Measurements from ENCODE around the gene MYH10. TPM values are rescaled to one million over a fixed set of nuclear protein-coding genes. Genes with fewer than 3 reads are reported as not detected.
A peak's percentile ranks its signal among the peaks of the same experiment; 100 is the strongest.

MYH10 gene
- total and polyA plus RNA-seq, 5 experiments from 2014 or later, result 0.56 to 3.1 (median 1.7) TPM

- peaks cover 0 to 14% (median 0%) of the 10 kb centered on the region in 9 donors for H3K9me3 Mint-ChIP-seq
These were observed 138.4 kb downstream of the MYH10 start for GRCh38 chr17:8492121-8492520.

GRCh38 chr17:8490256-8491023 lies 140.1 kb downstream of the MYH10 start:
- H3K36me3 Mint-ChIP-seq, result peaks cover 0 to 11% (median 5%) of the 10 kb centered on the region in 3 donors
- DNase-seq, result peak in 1 of 10 donors; percentile 49
- POLR2A ChIA-PET, result no interaction called here
- ATAC-seq, result no peak
- H3K4me1 Mint-ChIP-seq, result peaks cover 0 to 14% (median 0%) of the 10 kb centered on the region in 4 donors
- H3K27me3 Mint-ChIP-seq, result no peaks in the 10 kb centered on the region
- H3K9me3 Mint-ChIP-seq, result peaks cover 0 to 14% (median 4%) of the 10 kb centered on the region in 9 donors
- H3K27ac Mint-ChIP-seq, result peak overlapping the region in 1 of 10 donors; percentile 12
- H3K4me3 Mint-ChIP-seq, result no peak overlapping the region

More at GRCh38 chr17:8492121-8492520, 138.4 kb downstream of the MYH10 start:
- Mint-ChIP-seq H3K4me1 (peaks cover 0 to 10% (median 0%) of the 10 kb centered on the region in 4 donors), H3K36me3 (peaks cover 0 to 9% (median 3%) of the 10 kb centered on the region in 3 donors), H3K27ac (no peak overlapping the region), H3K27me3 (no peaks in the 10 kb centered on the region), H3K4me3 (no peak overlapping the region)
- POLR2A ChIA-PET, result no interaction called here
- ATAC-seq (no peak), DNase-seq (peak in 1 of 10 donors; percentile 34)

- H3K36me3 Mint-ChIP-seq, result peaks cover 0 to 12% (median 8%) of the 10 kb centered on the region in 3 donors
These were observed 140.7 kb downstream of the MYH10 start for GRCh38 chr17:8489841-8490240.

DNA sequence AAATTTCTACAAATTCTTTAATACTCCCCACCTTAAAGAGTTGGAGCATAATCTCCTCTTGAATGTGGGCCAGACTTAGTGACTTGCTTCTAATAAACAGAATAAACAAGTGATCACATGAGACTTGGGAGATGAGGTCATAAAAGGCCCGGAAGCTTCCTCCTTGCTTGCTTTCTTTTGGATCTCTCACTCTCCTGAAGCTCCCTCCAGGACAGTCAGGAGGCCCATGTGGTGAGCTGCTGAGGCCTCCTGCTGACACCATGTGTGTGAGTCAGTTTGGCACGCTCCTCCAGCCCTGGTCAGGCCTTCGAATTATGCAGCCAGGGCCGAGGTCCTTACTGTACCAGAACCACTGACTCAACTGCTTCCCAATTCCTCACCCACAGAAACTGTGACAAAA lies 141.6 kb downstream of the MYH10 start:
- peak in 1 of 10 donors; percentile 31 for DNase-seq
- no peak overlapping the region for H3K4me3 Mint-ChIP-seq
- H3K36me3 Mint-ChIP-seq, result peaks cover 0 to 15% (median 14%) of the 10 kb centered on the region in 3 donors
- H3K9me3 Mint-ChIP-seq, result peaks cover 0 to 20% (median 9%) of the 10 kb centered on the region in 9 donors
- no peaks in the 10 kb centered on the region for H3K27me3 Mint-ChIP-seq
- H3K4me1 Mint-ChIP-seq, result peaks cover 0 to 13% (median 0%) of the 10 kb centered on the region in 4 donors
- peak overlapping the region in 3 of 10 donors; percentile 31 to 65 (median 43) for H3K27ac Mint-ChIP-seq
- no peak for ATAC-seq
- POLR2A ChIA-PET, result no interaction called here

More at GRCh38 chr17:8489841-8490240, 140.7 kb downstream of the MYH10 start:
- ATAC-seq (no peak), DNase-seq (no peak)
- Mint-ChIP-seq H3K27ac (peak overlapping the region in 1 of 10 donors; percentile 12), H3K4me1 (peaks cover 0 to 14% (median 0%) of the 10 kb centered on the region in 4 donors), H3K9me3 (peaks cover 0 to 16% (median 6%) of the 10 kb centered on the region in 9 donors), H3K4me3 (no peak overlapping the region), H3K27me3 (no peaks in the 10 kb centered on the region)
- POLR2A ChIA-PET, result no interaction called here

DNA sequence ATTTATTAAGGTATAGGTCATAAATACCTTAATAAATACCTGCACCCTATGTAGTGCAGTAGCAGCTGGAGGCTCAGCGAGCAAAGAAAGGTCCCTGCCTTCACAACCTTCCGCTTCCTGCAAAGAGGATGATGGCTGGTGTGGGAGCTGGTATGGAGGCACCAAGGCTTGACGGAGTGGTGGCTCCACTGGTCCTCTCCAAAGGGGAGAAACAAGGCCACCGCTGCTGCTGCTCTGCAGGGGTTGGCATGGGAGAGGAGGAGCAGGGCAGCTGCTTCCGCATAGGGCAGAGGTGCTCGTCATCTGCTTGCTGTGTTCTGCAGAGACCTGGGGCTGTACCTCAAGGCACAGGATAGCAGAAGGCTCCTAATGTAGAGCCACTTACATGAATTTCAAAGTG lies 142.0 kb downstream of the MYH10 start:
- peaks cover 0 to 19% (median 16%) of the 10 kb centered on the region in 3 donors for H3K36me3 Mint-ChIP-seq

GRCh38 chr17:8487743-8488142 lies 142.8 kb downstream of the MYH10 start:
- Mint-ChIP-seq H3K27me3 (no peaks in the 10 kb centered on the region), H3K4me1 (peaks cover 0 to 12% (median 0%) of the 10 kb centered on the region in 4 donors), H3K9me3 (peaks cover 0 to 31% (median 14%) of the 10 kb centered on the region in 9 donors), H3K27ac (peak overlapping the region in 2 of 10 donors; percentile 21 to 76), H3K36me3 (peaks cover 4 to 26% (median 21%) of the 10 kb centered on the region in 3 donors), H3K4me3 (no peak overlapping the region)
- peak in 1 of 2 donors; percentile 20 for ATAC-seq
- DNase-seq, result no peak
- POLR2A ChIA-PET, result no interaction called here

More for the DNA sequence above, 142.0 kb downstream of the MYH10 start:
- Mint-ChIP-seq H3K27ac (peak overlapping the region in 1 of 10 donors; percentile 61), H3K9me3 (peaks cover 0 to 23% (median 10%) of the 10 kb centered on the region in 9 donors), H3K4me3 (no peak overlapping the region), H3K27me3 (no peaks in the 10 kb centered on the region), H3K4me1 (peaks cover 0 to 13% (median 0%) of the 10 kb centered on the region in 4 donors)
- POLR2A ChIA-PET, result no interaction called here
- peak in 1 of 10 donors; percentile 22 for DNase-seq
- no peak for ATAC-seq

DNA sequence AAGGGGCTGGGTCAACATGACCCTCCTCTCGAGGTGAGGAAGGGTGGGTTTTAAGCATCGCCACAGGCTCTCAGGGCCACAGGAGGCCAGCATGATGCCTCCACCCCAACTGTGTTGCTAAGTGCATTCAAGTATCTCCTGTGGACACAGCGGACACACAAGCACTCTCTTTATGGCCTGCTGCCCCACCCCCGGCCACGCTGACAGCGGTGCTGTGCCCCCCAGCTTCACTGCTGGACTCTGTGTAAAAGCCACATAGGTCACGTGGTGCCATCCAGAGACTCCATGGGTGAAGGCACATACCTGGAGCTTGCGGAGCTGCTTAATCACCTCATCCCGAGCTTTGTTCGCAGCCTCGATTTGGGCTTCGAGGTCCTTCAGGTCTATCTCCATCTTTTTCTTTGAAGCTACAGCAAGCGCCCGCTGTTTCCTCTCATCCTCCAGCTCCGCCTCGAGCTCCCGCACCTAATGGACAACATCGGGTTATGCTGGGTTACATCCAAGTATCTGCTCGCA lies 143.3 kb downstream of the MYH10 start:
- peak in 1 of 10 donors; percentile 61 for DNase-seq
- POLR2A ChIA-PET, result no interaction called here
- peaks cover 5 to 32% (median 27%) of the 10 kb centered on the region in 3 donors for H3K36me3 Mint-ChIP-seq
- H3K27ac Mint-ChIP-seq, result peak overlapping the region in 1 of 10 donors; percentile 51
- no peak overlapping the region for H3K4me3 Mint-ChIP-seq
- H3K27me3 Mint-ChIP-seq, result no peaks in the 10 kb centered on the region
- H3K9me3 Mint-ChIP-seq, result peaks cover 0 to 31% (median 9%) of the 10 kb centered on the region in 9 donors
- peaks cover 0 to 11% (median 0%) of the 10 kb centered on the region in 4 donors for H3K4me1 Mint-ChIP-seq
- no peak for ATAC-seq

GRCh38 chr17:8485491-8485890 lies 145.0 kb downstream of the MYH10 start:
- POLR2A ChIA-PET, result interaction anchor here (0.6 kb wide), 1 partner anchor 92 kb away, joined by 4 read pairs; no protein-coding TSS in a partner anchor
- no peak for DNase-seq
- Mint-ChIP-seq H3K27me3 (no peaks in the 10 kb centered on the region), H3K4me1 (peaks cover 0 to 11% (median under 1%) of the 10 kb centered on the region in 4 donors), H3K36me3 (peaks cover 5 to 43% (median 39%) of the 10 kb centered on the region in 3 donors), H3K27ac (no peak overlapping the region), H3K4me3 (no peak overlapping the region), H3K9me3 (peaks cover 0 to 27% (median 6%) of the 10 kb centered on the region in 9 donors)
- ATAC-seq, result no peak

- ATAC-seq (no peak), DNase-seq (no peak)
- H3K36me3 Mint-ChIP-seq, result peaks cover 5 to 41% (median 40%) of the 10 kb centered on the region in 3 donors
- POLR2A ChIA-PET, result no interaction called here
- peaks cover 0 to 27% (median 6%) of the 10 kb centered on the region in 9 donors for H3K9me3 Mint-ChIP-seq
- H3K4me3 Mint-ChIP-seq, result no peak overlapping the region
- H3K27me3 Mint-ChIP-seq, result no peaks in the 10 kb centered on the region
- H3K4me1 Mint-ChIP-seq, result peaks cover 0 to 9% (median under 1%) of the 10 kb centered on the region in 4 donors
- no peak overlapping the region for H3K27ac Mint-ChIP-seq
These were observed 146.1 kb downstream of the MYH10 start for GRCh38 chr17:8484465-8484864.

DNA sequence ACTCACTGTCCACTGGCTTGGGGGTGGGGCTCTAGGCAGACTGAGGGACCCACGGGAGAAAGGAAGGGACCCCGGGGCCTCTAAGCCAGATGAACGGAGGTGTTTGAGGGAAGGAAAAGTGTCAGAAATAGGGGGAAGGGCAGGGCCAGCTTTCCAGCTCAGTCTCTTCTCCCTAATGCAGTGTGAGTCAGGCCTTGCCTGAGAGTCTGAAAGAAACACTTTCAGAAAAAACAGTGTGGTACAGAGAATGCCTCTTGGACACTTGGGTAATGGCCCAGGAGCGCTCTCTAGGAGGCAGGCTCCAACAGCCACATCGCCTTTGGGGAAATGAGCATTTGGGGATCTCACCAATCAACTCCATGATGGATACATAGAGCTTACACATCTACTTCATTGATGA lies 148.0 kb downstream of the MYH10 start:
- POLR2A ChIA-PET, result no interaction called here
- ATAC-seq (no peak), DNase-seq (no peak)
- no peak overlapping the region for H3K4me3 Mint-ChIP-seq
- peak overlapping the region in 1 of 10 donors; percentile 43 for H3K27ac Mint-ChIP-seq
- H3K4me1 Mint-ChIP-seq, result peaks cover 0 to 6% (median 2%) of the 10 kb centered on the region in 4 donors
- H3K36me3 Mint-ChIP-seq, result peaks cover 5 to 50% (median 40%) of the 10 kb centered on the region in 3 donors
- H3K27me3 Mint-ChIP-seq, result no peaks in the 10 kb centered on the region
- H3K9me3 Mint-ChIP-seq, result peaks cover 0 to 24% (median 6%) of the 10 kb centered on the region in 9 donors

DNA sequence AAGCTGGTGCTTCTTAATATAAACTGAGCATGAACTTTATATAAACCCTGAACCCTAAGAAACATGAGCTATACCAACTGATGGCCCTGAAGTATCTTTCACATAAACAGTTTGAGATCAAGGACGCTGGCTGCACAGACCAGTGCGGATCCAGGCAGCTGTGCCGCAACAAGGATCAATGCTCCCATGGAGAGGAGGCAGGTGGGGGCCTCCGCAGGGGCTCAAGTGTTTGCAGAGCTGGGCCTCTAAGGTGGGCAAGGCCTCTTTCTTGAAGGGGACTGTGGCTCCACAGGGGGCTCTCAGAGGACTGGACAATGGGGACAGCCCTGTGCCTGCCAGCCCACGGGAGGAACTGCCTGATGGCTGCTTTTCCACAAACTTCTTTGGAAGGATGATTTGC lies 148.8 kb downstream of the MYH10 start:
- ATAC-seq (no peak), DNase-seq (no peak)
- H3K27me3 Mint-ChIP-seq, result no peaks in the 10 kb centered on the region
- H3K4me1 Mint-ChIP-seq, result peaks cover 0 to 5% (median 2%) of the 10 kb centered on the region in 4 donors
- no peak overlapping the region for H3K4me3 Mint-ChIP-seq
- H3K36me3 Mint-ChIP-seq, result peaks cover 5 to 47% (median 38%) of the 10 kb centered on the region in 3 donors
- no peak overlapping the region for H3K27ac Mint-ChIP-seq
- peaks cover 0 to 22% (median 6%) of the 10 kb centered on the region in 9 donors for H3K9me3 Mint-ChIP-seq
- POLR2A ChIA-PET, result no interaction called here

DNA sequence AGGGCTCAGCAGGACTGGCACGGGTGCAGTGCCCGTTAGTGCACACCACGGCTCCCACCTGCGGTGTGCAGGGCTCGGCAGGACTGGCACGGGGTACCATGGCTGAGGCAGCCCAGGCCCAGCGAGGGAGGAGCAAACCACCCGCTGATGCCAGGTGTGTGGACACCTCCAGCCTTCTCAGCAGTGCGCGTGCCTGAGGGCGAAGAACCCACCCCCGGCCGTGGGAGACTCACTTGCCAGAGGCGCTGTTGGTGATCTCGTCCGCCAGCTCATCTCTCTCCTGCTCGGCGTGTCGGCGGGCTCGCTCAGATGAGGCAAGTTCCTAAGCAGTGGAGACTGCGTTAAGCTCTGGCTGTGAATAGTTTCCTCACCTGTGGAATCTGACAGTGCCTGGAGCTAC lies 149.4 kb downstream of the MYH10 start:
- Mint-ChIP-seq H3K36me3 (peaks cover 5 to 52% (median 38%) of the 10 kb centered on the region in 3 donors), H3K27me3 (no peaks in the 10 kb centered on the region), H3K9me3 (peaks cover 0 to 22% (median 6%) of the 10 kb centered on the region in 9 donors), H3K4me3 (no peak overlapping the region), H3K4me1 (peaks cover 0 to 5% (median 2%) of the 10 kb centered on the region in 4 donors), H3K27ac (no peak overlapping the region)
- peak in 1 of 10 donors; percentile 52 for DNase-seq
- POLR2A ChIA-PET, result no interaction called here
- ATAC-seq, result no peak

Data from naive thymus-derived CD8-positive, alpha-beta T cell (primary cell).